Stimulated activated effector memory CD8-positive, alpha-beta T cell treated with anti-CD3 and anti-CD28 coated beads, Interleukin-12 subunit alpha, Interleukin-12 subunit beta, amount 100 ng/mL, for 72 hours (primary cell): ENCODE measurements around the gene MTA3.
A peak's percentile ranks its signal among the peaks of the same experiment; 100 is the strongest.

Experiments used
- ATAC-seq: fragments of 150-1000 bp; cut with Tn5 transposase; 2 replicates; pipeline ENCODE4 v1.10.0; 2021
- DNase-seq, 2 donors: peaks; one replicate each; pipeline ENCODE4 v3.0.0; 2021 to 2022; ENCODE audit warnings: low spot score in 2 of 2
- H3K27ac Mint-ChIP-seq: one replicate; pipeline ENCODE4 v1.8.0; 2022; ENCODE audit warnings: mild to moderate bottlenecking, mixed read lengths
- H3K36me3 Mint-ChIP-seq: one replicate; pipeline ENCODE4 v1.8.0; 2022; ENCODE audit warnings: mild to moderate bottlenecking, mixed read lengths
- H3K4me1 Mint-ChIP-seq: one replicate; pipeline ENCODE4 v1.8.0; 2022; ENCODE audit warnings: mixed read lengths
- H3K4me3 Mint-ChIP-seq: one replicate; pipeline ENCODE4 v1.8.0; 2022; ENCODE audit warnings: mild to moderate bottlenecking, mixed read lengths
- H3K9me3 Mint-ChIP-seq: one replicate; pipeline ENCODE4 v1.8.0; 2022; ENCODE audit warnings: mixed read lengths

MTA3 gene

DNA sequence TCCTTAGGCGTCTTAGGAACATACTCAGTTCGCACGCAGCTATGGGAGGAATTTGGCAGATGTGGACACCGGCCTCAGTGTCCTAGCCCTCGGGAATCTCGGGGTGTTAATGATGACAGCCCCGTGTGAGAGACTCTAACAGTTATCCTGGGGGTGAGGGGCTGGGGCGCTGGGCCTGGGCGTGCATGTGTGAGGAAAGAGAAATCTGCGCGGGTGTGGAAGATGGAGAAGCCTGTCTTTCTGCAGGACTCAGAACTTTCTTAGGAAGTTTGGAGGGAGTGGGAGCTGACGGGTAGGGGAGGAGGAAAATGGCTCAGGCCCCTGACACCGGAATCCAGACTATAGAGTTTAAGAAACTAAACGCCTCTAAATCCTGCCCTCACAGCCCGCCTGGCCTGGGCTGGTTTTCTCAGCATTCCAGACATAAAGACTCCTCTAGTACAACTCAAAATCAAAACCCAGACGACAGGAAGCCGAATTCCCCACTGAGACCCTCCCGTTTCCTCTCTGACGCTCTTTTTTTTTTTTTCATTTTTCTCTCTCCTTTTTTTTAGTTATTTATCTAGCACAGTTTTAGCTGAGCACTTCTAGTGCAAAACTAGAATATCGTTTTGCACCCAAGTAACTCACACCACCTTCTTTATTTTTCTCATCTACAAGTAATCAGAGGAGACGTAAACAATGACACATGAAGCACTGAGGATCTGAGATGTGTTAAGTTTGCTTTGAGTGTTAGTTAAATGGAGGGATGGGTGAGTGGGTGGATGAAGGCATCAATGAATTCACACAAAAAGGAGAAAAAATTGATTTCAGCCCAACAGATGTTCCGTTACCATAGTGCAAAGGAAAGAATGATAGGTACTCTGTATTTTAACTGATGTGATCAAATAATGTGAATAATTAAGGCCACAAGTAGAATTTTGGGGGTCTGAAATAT is 225.2 kb downstream of the MTA3 start:
- peaks cover 43% of the 10 kb centered on the region for H3K4me1 Mint-ChIP-seq
- H3K27ac Mint-ChIP-seq = no peak overlapping the region
- ATAC-seq = no peak
- H3K4me3 Mint-ChIP-seq = peak overlapping the region; percentile 62
- no peaks in the 10 kb centered on the region for H3K36me3 Mint-ChIP-seq
- H3K9me3 Mint-ChIP-seq = no peaks in the 10 kb centered on the region
- no peak for DNase-seq

DNA sequence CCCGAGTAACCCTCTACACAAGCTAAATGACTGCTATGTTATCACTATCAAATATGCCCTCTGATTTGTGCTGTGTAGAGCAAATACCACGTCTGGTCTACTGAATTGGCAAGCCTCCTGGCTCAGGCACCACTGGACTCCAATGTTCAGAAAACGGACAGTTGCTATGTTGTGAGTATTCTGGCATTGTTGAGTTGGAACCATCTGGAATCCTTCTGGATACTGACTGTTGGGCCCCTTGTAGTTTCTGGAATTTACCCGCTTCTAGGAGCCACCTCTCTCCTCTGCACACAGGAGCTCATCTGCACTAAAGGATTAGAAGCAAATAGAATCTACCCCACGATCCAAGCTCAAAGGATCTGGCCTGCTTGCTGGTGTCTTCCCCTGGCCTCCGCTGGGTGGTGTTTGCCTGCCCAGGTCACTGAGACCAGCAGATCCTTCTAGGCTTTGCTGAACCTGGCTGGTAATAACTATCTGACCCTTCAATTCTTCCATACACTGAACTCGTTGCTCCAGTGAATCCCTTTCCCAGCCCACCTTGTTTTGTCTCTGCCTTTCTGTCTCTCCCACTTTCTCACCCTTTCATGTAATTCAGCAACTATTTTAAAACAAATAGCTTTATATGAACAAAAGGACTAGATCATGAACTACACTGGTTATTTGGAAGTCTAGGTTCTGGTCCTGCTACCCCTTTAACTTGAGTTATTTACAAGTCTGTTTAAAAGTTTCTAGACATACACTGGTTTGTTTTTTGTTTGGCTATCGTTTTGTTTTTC is 226.0 kb downstream of the MTA3 start:
- H3K4me3 Mint-ChIP-seq = no peak overlapping the region
- no peak for ATAC-seq

DNA sequence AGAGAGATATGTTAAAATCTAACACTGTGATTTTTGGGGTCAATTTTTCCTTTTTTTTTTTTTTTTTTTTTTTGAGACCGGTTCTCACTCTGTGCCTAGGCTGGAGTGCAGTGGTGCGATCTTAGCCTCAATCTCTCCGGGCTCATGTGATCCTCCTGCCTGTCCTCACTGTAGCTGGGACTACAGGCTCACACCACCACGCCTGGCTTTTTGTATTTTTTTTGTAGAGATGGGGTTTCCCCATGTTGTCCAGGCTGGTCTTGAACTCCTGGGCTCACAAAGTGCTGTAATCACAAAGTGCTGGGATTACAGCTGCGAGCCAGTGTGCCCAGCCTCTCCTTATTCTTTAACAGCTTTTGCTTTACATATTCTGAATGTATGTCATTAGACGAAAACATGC is 226.8 kb downstream of the MTA3 start:
- Mint-ChIP-seq H3K36me3 (no peaks in the 10 kb centered on the region), H3K4me3 (no peak overlapping the region), H3K4me1 (peaks cover 42% of the 10 kb centered on the region), H3K27ac (peak overlapping the region; percentile 81), H3K9me3 (no peaks in the 10 kb centered on the region)
- ATAC-seq = no peak
- no peak for DNase-seq

More for the DNA sequence above, 226.0 kb downstream of the MTA3 start:
- no peaks in the 10 kb centered on the region for H3K36me3 Mint-ChIP-seq
- no peaks in the 10 kb centered on the region for H3K9me3 Mint-ChIP-seq
- no peak overlapping the region for H3K27ac Mint-ChIP-seq
- H3K4me1 Mint-ChIP-seq = peaks cover 42% of the 10 kb centered on the region
- no peak for DNase-seq

DNA sequence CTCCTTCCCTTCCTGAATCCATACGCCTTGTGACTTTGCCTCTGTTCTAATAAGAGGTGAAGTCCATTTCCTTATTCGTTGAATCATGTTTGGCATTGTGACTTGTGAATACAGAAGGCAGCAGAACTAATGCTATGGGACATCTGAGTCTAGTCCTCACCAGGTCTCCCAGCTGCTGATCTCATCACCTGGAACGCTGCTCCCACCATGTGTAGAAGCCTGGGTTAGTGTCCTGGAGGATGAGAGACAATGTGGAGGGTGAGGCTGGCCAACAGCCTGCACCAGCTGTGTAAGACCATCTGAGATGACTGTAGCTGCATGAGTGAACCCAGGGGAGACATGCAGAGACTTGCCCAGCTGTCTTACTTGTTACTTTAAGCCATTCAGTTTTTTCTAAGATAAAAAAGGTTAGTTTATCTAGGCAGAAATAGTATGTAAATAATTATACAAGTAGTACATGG is 227.4 kb downstream of the MTA3 start:
- H3K9me3 Mint-ChIP-seq = no peaks in the 10 kb centered on the region
- H3K4me1 Mint-ChIP-seq = peaks cover 42% of the 10 kb centered on the region
- ATAC-seq = peak; percentile 63
- peak overlapping the region; percentile 81 for H3K27ac Mint-ChIP-seq
- H3K4me3 Mint-ChIP-seq = peak overlapping the region; percentile 38
- DNase-seq = no peak
- no peaks in the 10 kb centered on the region for H3K36me3 Mint-ChIP-seq

DNA sequence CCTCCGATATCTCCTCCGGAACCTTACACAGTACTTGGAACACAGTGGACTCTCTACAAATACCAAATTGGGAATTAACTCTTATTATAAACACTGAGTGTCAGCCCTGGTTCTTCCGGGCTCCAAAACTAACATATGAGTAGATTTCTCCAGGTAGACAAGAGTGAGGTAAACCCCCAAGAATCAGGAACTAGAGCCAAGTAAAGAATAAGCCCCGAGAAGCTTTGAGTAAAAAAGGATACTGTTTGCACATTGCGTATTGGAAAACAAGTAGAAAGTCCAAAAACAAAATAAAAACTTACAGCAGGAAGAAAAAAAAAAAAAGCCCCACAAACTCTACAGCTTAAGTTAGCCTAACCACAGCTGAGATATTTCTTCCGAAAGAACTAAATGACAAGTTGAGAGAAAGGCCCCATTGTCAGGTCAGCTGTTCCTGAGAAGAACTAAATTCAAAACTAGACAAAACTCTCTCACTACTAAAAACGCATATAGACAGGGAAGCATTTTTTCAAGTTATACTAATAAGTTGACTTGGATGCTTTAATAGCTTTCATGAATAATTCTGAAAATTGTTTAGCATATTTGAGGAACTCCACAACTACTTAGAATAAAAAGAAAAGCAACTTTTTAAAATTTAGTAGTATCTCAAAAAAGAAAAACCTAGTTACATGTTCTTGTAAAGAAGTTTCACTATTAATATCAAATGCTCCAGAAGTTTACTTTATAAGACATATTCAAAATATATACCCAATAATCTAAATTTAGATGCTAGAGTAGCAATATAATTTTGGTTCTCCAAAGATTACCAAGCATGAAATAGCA is 228.2 kb downstream of the MTA3 start:
- ATAC-seq = peak; percentile 90
- no peak for DNase-seq
- H3K27ac Mint-ChIP-seq = peak overlapping the region; percentile 81
- H3K4me3 Mint-ChIP-seq = peak overlapping the region; percentile 38
- no peaks in the 10 kb centered on the region for H3K9me3 Mint-ChIP-seq
- peaks cover 34% of the 10 kb centered on the region for H3K4me1 Mint-ChIP-seq
- H3K36me3 Mint-ChIP-seq = no peaks in the 10 kb centered on the region

DNA sequence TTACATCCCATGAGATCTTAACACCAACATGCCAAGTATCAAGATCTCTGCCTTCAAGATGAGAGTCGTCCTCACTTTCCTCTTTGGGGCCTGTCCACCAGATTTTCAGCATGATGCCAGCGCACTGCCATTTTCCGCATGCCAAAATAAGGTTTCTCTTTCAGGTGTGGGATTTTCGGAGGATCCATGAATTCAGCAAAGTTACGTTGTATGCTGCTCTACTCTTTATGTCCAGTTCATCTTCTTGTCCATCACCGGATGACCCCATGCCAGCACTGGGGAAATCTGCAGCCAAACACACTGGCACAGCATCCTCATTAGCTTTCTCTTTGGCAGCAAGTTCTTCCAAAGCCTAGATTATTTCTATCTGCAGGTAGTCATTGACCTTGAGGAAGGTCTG is 228.8 kb downstream of the MTA3 start:
- DNase-seq = no peak
- Mint-ChIP-seq H3K4me3 (peak overlapping the region; percentile 38), H3K27ac (peak overlapping the region; percentile 81), H3K36me3 (no peaks in the 10 kb centered on the region), H3K9me3 (no peaks in the 10 kb centered on the region), H3K4me1 (peaks cover 28% of the 10 kb centered on the region)
- no peak for ATAC-seq

DNA sequence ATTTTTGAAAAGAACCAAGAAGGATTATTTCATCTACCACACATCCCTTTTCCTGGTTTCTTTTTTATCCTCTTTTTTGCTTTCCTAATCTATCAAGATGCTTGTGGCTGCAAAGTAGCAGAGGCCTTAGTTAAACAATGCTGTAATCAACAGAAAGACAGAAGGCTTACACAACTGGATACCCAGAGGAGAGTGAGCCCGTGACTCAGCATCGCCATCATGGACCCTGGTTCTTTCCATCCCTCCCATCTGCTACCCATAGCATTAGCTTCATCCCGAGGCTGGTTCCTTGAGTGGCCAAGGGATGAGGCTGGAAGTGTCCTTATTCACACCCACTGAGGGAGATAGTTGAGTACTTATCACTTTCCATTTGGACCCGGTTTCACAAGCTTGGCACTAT is 231.4 kb downstream of the MTA3 start:
- DNase-seq (no peak), ATAC-seq (no peak)
- Mint-ChIP-seq H3K4me3 (no peak overlapping the region), H3K27ac (no peak overlapping the region), H3K36me3 (no peaks in the 10 kb centered on the region), H3K4me1 (peaks cover 17% of the 10 kb centered on the region), H3K9me3 (no peaks in the 10 kb centered on the region)

DNA sequence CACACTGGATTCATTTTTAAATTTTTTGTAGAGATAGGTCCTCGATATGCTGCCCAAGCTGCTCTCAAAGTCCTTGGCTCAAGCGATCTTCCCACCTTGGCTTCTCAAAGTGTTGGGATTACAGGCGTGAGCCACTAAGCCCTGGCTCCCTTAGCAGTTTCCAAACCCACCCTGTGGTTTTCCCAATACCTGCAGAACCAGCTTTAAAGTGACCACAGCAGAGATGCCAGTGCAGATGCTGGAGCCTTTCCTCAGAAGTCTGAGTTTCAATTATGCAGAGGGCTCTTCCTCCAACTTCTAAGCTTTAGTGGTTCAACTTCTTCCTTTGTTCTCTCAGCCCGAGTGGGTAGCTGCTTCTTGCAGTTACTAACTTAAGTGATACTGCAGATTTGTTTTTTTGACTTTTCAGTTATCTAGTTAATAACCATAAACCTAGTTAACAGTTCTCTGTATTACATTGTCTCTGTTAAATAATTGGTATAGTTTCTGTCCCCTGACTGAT is 232.1 kb downstream of the MTA3 start:
- H3K4me1 Mint-ChIP-seq = peaks cover 12% of the 10 kb centered on the region
- H3K36me3 Mint-ChIP-seq = no peaks in the 10 kb centered on the region
- no peak overlapping the region for H3K4me3 Mint-ChIP-seq
- DNase-seq (no peak), ATAC-seq (no peak)
- no peaks in the 10 kb centered on the region for H3K9me3 Mint-ChIP-seq
- no peak overlapping the region for H3K27ac Mint-ChIP-seq

DNA sequence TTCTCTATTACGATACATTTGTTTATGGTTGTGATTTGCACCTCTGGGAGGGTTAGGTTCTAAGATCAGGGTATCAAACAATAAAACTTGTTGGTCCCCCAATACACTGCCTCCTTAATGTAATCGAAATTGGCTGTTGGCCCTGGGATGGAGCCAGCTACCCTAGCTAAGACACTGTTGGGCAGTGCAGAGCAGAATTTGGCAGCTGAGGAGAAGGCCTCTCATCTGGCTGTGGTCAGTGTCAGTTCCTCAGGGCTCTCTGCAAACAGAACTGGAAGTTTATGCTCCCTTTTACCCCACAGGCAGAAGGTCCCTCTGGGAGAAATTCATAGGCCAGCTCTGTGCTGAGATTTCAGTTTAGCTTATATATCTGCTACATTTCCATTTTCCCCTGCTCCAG is 232.5 kb downstream of the MTA3 start:
- H3K27ac Mint-ChIP-seq = no peak overlapping the region
- DNase-seq (no peak), ATAC-seq (no peak)
- H3K36me3 Mint-ChIP-seq = no peaks in the 10 kb centered on the region
- H3K9me3 Mint-ChIP-seq = no peaks in the 10 kb centered on the region
- peaks cover 7% of the 10 kb centered on the region for H3K4me1 Mint-ChIP-seq
- no peak overlapping the region for H3K4me3 Mint-ChIP-seq

DNA sequence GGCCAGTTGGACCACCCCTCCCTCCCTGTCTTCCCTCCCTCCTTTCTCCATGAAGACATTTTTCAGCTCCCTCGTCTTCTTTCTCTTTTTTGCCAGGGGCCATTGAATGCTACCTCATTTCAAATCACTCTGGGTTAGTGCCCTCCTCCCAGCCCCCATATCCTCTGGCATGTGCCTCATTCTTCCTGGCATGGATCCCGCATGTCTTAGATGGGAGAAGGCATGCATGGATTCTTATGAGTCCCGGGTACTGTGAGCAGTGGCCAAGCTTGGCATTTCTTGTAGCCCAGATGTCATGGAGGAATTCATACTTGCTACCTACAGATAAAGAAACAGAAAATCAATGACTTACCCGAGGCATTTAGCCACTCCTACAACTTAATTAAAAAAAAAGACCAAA is 232.9 kb downstream of the MTA3 start:
- no peak for DNase-seq
- no peak for ATAC-seq
- Mint-ChIP-seq H3K4me3 (no peak overlapping the region), H3K27ac (no peak overlapping the region), H3K9me3 (no peaks in the 10 kb centered on the region), H3K4me1 (peaks cover 3% of the 10 kb centered on the region), H3K36me3 (no peaks in the 10 kb centered on the region)

DNA sequence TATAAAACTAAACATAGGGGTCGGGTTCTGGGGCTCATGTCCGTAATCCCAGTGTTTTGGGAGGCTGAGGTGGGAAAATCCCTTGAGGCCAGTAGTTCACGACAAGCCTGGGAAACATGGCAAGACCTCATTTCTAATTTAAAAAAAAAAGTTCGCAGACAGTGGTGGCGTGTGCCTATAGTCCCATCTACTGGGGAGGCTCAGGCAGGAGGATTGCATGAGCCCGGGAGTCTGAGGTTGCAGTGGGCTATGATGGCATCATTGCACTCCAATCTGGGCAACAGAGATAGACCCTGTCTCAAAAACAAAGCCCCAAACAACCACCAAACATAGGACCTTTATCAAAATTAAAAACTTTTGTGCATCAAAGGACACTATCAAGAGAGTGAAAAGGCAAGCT is 233.7 kb downstream of the MTA3 start:
- ATAC-seq (no peak), DNase-seq (no peak)
- Mint-ChIP-seq H3K36me3 (no peaks in the 10 kb centered on the region), H3K9me3 (no peaks in the 10 kb centered on the region), H3K27ac (no peak overlapping the region), H3K4me3 (no peak overlapping the region), H3K4me1 (no peaks in the 10 kb centered on the region)

DNA sequence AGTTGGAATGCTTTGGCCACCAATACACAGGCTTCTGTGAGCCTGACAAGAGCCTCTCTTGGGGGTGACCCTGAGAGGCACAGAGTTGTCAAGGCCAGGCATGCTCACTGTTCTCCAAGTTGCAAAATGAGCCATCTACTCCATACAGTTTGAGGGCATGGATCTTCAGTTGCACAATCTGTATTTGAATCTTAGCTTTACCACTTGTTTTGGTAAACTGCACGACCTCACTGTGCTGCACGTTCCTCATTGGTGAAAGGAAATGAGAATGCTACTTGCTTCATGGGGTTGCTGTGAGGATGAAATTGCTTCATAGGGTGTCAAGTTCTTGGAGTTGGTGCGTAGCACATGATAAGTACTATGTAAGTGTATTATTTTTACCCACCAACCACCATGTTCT is 235.9 kb downstream of the MTA3 start:
- DNase-seq (no peak), ATAC-seq (no peak)
- Mint-ChIP-seq H3K36me3 (peaks cover 5% of the 10 kb centered on the region), H3K9me3 (no peaks in the 10 kb centered on the region), H3K4me1 (peaks cover 5% of the 10 kb centered on the region), H3K27ac (no peak overlapping the region), H3K4me3 (no peak overlapping the region)

DNA sequence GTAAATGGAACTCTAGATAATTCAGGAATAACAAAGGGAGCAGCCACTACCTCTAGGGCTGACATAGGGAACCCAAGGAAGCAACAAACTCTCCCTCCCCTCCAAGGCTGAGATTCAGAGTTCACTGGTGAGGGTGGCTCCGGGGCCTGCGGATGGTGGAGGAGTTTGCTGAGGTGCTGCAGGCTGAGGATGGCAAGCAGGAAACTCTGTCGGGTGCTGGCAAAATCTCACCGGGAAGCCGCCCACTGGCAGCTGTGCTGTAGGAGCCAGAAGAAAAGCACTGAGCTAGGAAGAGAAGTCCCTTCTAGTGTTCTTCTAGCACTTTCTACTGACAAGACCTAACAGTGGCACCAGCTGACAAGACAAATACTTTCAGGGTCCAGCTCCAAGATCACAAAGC is 236.5 kb downstream of the MTA3 start:
- Mint-ChIP-seq H3K4me1 (peaks cover 5% of the 10 kb centered on the region), H3K27ac (no peak overlapping the region), H3K4me3 (no peak overlapping the region), H3K36me3 (peaks cover 6% of the 10 kb centered on the region), H3K9me3 (no peaks in the 10 kb centered on the region)
- DNase-seq = no peak
- no peak for ATAC-seq
